Natural killer cell (primary cell): Measurements from ENCODE around the gene SH3TC1. TPM values are rescaled to one million over a fixed set of nuclear protein-coding genes. Genes with fewer than 3 reads are reported as not detected.

Experiments
- ATAC-seq, 3 donors: fragments of 150-1000 bp in 2 of 3; fragments of 200-7000 bp in 1 of 3; cut with Tn5 transposase; 1 replicate in 1 of 3; 2 replicates in 2 of 3; pipeline ENCODE4 v1.10.0; 2021; ENCODE audit warnings: mild to moderate bottlenecking in 2 of 3, moderate library complexity in 2 of 3
- DNase-seq, 2 donors: peaks; one replicate each; pipeline versions ENCODE4 v3.0.0 to v3.0.0-alpha.2; 2013 to 2021; ENCODE audit warnings: mixed read lengths in 1 of 2
- H3K27ac ChIP-seq: one replicate; pipeline ENCODE4 v1.5.1; 2013; ENCODE audit warnings: mild to moderate bottlenecking, low read length
- H3K27me3 ChIP-seq: one replicate; pipeline ENCODE4 v1.6.1; 2013; ENCODE audit warnings: low read length; ENCODE audit not compliant: control insufficient read depth, insufficient read depth
- H3K36me3 ChIP-seq: one replicate; pipeline ENCODE4 v1.6.1; 2013; ENCODE audit warnings: low read length; ENCODE audit not compliant: control insufficient read depth, insufficient read depth
- H3K4me1 ChIP-seq: one replicate; pipeline ENCODE4 v1.6.1; 2013; ENCODE audit warnings: low read length; ENCODE audit not compliant: control insufficient read depth, insufficient read depth
- H3K4me3 ChIP-seq: one replicate; pipeline ENCODE4 v1.5.1; 2013; ENCODE audit warnings: low read length
- H3K9me3 ChIP-seq: one replicate; pipeline ENCODE4 v1.6.1; 2013; ENCODE audit warnings: low read length; ENCODE audit not compliant: control insufficient read depth, insufficient read depth
- H3K27ac Mint-ChIP-seq, 2 donors: one replicate each; pipeline ENCODE4 v1.8.0; 2022; ENCODE audit warnings: mild to moderate bottlenecking in 2 of 2, mixed read lengths in 2 of 2, moderate library complexity in 1 of 2
- H3K27me3 Mint-ChIP-seq, 2 donors: one replicate each; pipeline ENCODE4 v1.8.0; 2022; ENCODE audit warnings: low read depth in 2 of 2, mixed read lengths in 2 of 2
- H3K36me3 Mint-ChIP-seq: one replicate; pipeline ENCODE4 v1.8.0; 2022; ENCODE audit warnings: mixed read lengths
- H3K4me1 Mint-ChIP-seq, 2 donors: one replicate each; pipeline ENCODE4 v1.8.0; 2022; ENCODE audit warnings: mixed read lengths in 2 of 2
- H3K4me3 Mint-ChIP-seq: one replicate; pipeline ENCODE4 v1.8.0; 2022; ENCODE audit warnings: mild to moderate bottlenecking, moderate library complexity, mixed read lengths
- H3K9me3 Mint-ChIP-seq, 2 donors: one replicate each; pipeline ENCODE4 v1.8.0; 2022; ENCODE audit warnings: mixed read lengths in 2 of 2
- CTCF ChIP-seq: fragments of 200-600 bp; IDR thresholded peaks from one replicate; pipeline ENCODE4 v1.8.0; 2022; ENCODE audit warnings: antibody characterized with exemption
- WGBS: methylation state at CpG from one replicate; pipeline ENCODE4 v1.1.7; 2013; ENCODE audit warnings: missing lambda C conversion rate; ENCODE audit not compliant: insufficient coverage; 5-methylcytosine and 5-hydroxymethylcytosine counted together
- intact Hi-C: fragments of 100-400 bp; cut with micrococcal nuclease; formaldehyde crosslinking; loops from one replicate; pipeline ENCODE4 v1.14.2; 2022
- total RNA-seq, 4 donors: library from RNA; stranded (reverse); fragments of 120-200 nt in 1 of 4; gene quantifications; one replicate each; pipeline versions ENCODE4 v1.2.3 to v1.2.4, GENCODE V29; 2013 to 2022

SH3TC1 gene
- total RNA-seq, 3 donors from 2014 or later (not counting 1 experiment from before 2014, with no cell fraction given) = 50.1 to 61.7 (median 54.9) TPM

- peaks cover 4 to 7% of the 10 kb centered on the region in 2 donors for H3K27me3 Mint-ChIP-seq
- DNase-seq = no peak
- no peaks in the 10 kb centered on the region for H3K4me1 Mint-ChIP-seq
- H3K4me3 ChIP-seq = no peak overlapping the region
- no peaks in the 10 kb centered on the region for H3K36me3 Mint-ChIP-seq
- H3K27me3 ChIP-seq = no peaks in the 10 kb centered on the region
- no peaks in the 10 kb centered on the region for H3K36me3 ChIP-seq
- H3K9me3 Mint-ChIP-seq = no peaks in the 10 kb centered on the region
- 85% methylated on average over 4 of the region's 4 CpGs for WGBS
- no peak overlapping the region for H3K27ac ChIP-seq
- no peak for ATAC-seq
- intact Hi-C loops = no loop called here
- no peak overlapping the region for H3K27ac Mint-ChIP-seq
- H3K9me3 ChIP-seq = no peaks in the 10 kb centered on the region
- H3K4me3 Mint-ChIP-seq = no peak overlapping the region
- TF ChIP-seq CTCF = no peak
- peaks cover 7% of the 10 kb centered on the region for H3K4me1 ChIP-seq
These were observed 58.8 kb downstream of the SH3TC1 start for GRCh38 chr4:8257854-8258253.

- no peaks in the 10 kb centered on the region for H3K27me3 ChIP-seq
- ATAC-seq (no peak), DNase-seq (no peak)
- no peak overlapping the region for H3K27ac Mint-ChIP-seq
- peaks cover 4 to 7% of the 10 kb centered on the region in 2 donors for H3K27me3 Mint-ChIP-seq
- no peaks in the 10 kb centered on the region for H3K9me3 Mint-ChIP-seq
- peaks cover 7% of the 10 kb centered on the region for H3K4me1 ChIP-seq
- no peaks in the 10 kb centered on the region for H3K36me3 Mint-ChIP-seq
- intact Hi-C loops = no loop called here
- no peak overlapping the region for H3K4me3 Mint-ChIP-seq
- no peaks in the 10 kb centered on the region for H3K4me1 Mint-ChIP-seq
- no peak overlapping the region for H3K27ac ChIP-seq
- no peaks in the 10 kb centered on the region for H3K9me3 ChIP-seq
- no peaks in the 10 kb centered on the region for H3K36me3 ChIP-seq
- H3K4me3 ChIP-seq = no peak overlapping the region
- no peak for TF ChIP-seq CTCF
- WGBS = 29% methylated on average over 13 of the region's 13 CpGs
These were observed 59.6 kb downstream of the SH3TC1 start for GRCh38 chr4:8258552-8259212.

- peaks cover 4 to 7% of the 10 kb centered on the region in 2 donors for H3K27me3 Mint-ChIP-seq
These were observed 60.8 kb downstream of the SH3TC1 start for GRCh38 chr4:8259743-8260430.

More at GRCh38 chr4:8259743-8260430, 60.8 kb downstream of the SH3TC1 start:
- intact Hi-C loops = no loop called here
- Histone ChIP-seq H3K27me3 (no peaks in the 10 kb centered on the region), H3K36me3 (no peaks in the 10 kb centered on the region), H3K9me3 (no peaks in the 10 kb centered on the region), H3K4me3 (no peak overlapping the region), H3K27ac (no peak overlapping the region), H3K4me1 (peaks cover 7% of the 10 kb centered on the region)
- DNase-seq = no peak
- H3K36me3 Mint-ChIP-seq = no peaks in the 10 kb centered on the region
- no peaks in the 10 kb centered on the region for H3K4me1 Mint-ChIP-seq
- 89% methylated on average over 9 of the region's 11 CpGs for WGBS
- TF ChIP-seq CTCF = no peak
- no peak overlapping the region for H3K27ac Mint-ChIP-seq
- no peak for ATAC-seq
- no peak overlapping the region for H3K4me3 Mint-ChIP-seq
- H3K9me3 Mint-ChIP-seq = no peaks in the 10 kb centered on the region
